ENCODE results near the gene FZD8.

Gene FZD8

GRCh38 chr10:35636956-35637355 is 5.1 kb downstream of the FZD8 start:
- H3K4me3 ChIP-seq (ENCODE audit: low read length) = no peak overlapping the region
- DNase-seq (ENCODE audit: low read depth) = no peak
- no peak for TF ChIP-seq CTCF (conservative IDR thresholded peaks at IDR 0.05; ENCODE audit: low read length)

GRCh38 chr10:35635576-35635975 is 6.5 kb downstream of the FZD8 start:
- peak; percentile 64 for DNase-seq (ENCODE audit: low read depth)
- no peak overlapping the region for H3K4me3 ChIP-seq (ENCODE audit: low read length)
- TF ChIP-seq CTCF (conservative IDR thresholded peaks at IDR 0.05; ENCODE audit: low read length) = peak; percentile 96

GRCh38 chr10:35633006-35633980 is 8.8 kb downstream of the FZD8 start:
- no peak overlapping the region for H3K4me3 ChIP-seq (ENCODE audit: low read length)
- no peak for DNase-seq (ENCODE audit: low read depth)
- TF ChIP-seq CTCF (conservative IDR thresholded peaks at IDR 0.05; ENCODE audit: low read length) = no peak

GRCh38 chr10:35632027-35632426 is 10.1 kb downstream of the FZD8 start:
- DNase-seq (ENCODE audit: low read depth) = no peak
- no peak overlapping the region for H3K4me3 ChIP-seq (ENCODE audit: low read length)
- no peak for TF ChIP-seq CTCF (conservative IDR thresholded peaks at IDR 0.05; ENCODE audit: low read length)

- no peak for TF ChIP-seq CTCF (conservative IDR thresholded peaks at IDR 0.05; ENCODE audit: low read length)
- H3K4me3 ChIP-seq (ENCODE audit: low read length) = no peak overlapping the region
- DNase-seq (ENCODE audit: low read depth) = no peak
These were observed 10.7 kb downstream of the FZD8 start for GRCh38 chr10:35631404-35631803.

GRCh38 chr10:35626971-35627507 is 15.1 kb downstream of the FZD8 start:
- no peak overlapping the region for H3K4me3 ChIP-seq (ENCODE audit: low read length)
- peak; percentile 27 for DNase-seq (ENCODE audit: low read depth)
- TF ChIP-seq CTCF (conservative IDR thresholded peaks at IDR 0.05; ENCODE audit: low read length) = no peak

- DNase-seq (ENCODE audit: low read depth) = no peak
- H3K4me3 ChIP-seq (ENCODE audit: low read length) = no peak overlapping the region
- no peak for TF ChIP-seq CTCF (conservative IDR thresholded peaks at IDR 0.05; ENCODE audit: low read length)
These were observed 27.8 kb downstream of the FZD8 start for GRCh38 chr10:35614312-35614711.
